NOMO-1 treated with dmso at 0.1 percent for 144 hours (cell line): ENCODE data around the gene AKAP13.

ENCODE experiments used
- DNase-seq: peaks from one replicate; lab custom pipeline; 2025; ENCODE audit not compliant: unreplicated experiment; lab: John Stamatoyannopoulos, UW

Gene AKAP13

DNA sequence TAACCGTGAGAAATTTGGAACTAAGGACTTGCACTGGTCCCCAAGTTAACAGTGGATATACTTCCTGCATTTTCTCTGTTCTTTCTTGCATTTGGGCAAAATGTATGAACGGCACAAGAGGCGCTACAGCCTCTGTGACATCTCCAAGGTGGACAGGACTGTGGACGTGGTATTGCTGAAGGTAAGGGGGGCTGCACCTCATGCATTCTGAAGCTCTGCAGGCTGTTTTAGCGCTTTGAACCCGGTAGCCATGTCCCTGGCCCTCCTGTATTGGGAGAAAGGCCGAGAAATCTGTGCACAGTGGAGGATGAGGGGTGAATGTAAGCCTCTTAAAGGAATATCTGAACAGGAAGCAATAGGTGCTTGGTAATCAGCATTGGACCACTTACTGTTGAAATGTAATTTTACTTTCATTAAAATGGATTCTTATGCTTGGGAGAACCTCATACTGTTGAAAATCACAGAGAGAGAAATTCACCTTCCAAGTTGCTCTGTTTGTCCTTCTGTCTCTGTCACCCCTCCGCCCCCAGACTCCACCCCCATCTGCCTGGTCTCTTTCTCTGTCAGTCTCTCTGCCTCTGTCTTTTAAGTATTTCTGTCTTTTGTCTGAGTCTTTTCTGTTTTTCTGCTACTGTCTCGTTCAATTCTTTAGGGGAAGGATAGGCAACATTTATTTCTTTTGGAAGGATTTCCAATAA, 239.7 kb downstream of the AKAP13 start:
- DNase-seq, result no peak

DNA sequence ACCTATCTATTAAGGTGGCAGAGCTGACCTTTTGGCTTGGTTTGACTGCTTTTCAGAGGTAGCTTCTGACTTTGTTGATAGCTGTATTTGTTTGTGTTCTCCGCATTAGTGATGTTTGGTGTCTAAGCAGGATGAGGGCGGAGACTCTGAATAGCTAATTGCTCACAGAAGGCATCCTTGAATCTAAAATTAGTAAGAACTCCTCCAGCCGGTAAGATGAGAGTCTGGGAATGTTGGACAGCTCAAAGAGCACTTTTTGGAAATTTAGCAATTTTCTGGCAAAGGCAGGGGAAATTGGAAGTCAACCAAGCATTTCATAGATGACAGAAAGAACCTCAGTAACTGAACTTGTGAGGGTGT, 240.3 kb downstream of the AKAP13 start:
- no peak for DNase-seq

DNA sequence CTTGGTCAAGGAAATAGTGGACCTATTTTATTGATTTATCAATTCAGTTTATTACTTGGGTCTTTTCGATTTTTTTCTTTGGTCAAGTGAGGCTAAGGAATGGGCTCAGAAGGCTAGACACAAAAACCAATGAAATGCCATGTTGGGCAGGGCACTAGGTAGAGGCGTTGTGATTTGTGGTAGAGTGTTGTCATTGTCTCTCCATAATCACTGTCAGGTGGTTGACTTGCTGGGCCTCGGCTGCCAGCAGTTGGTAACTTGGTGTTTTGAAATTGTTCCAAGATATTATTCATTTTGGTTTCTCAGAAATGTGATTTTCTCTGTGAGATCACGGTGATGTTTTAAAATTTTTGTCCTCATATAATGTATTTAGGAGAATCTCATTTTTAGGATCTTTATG, 240.7 kb downstream of the AKAP13 start:
- DNase-seq, result no peak

DNA sequence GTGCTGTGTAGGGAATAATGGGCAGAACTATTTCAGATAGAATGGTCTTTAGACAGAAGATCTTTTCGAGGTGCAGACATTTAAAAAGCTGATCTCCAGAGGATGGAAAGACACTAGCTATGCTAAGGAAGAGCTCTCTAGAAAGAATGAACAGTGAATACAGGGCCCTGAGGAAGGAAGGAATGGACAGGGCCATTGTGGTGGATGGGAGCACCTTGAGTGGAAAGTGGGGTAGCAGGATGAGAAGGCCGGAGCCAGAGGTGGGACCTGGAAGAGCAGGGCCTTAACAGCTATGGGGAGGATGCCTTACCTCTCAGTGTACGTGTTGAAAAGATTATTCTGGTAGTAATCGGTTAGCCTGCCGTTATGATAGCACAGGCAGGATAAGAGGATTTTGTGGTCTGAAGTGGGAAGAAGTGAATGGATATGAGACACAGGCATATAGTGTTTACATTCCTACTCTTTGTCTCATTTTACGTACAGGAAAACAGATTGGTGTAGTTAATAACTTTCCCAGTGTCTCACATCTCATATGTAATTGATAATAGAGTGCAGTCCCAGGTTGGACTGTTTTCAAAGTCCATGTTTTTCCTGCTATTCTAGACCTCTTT, 241.9 kb downstream of the AKAP13 start:
- no peak for DNase-seq

DNA sequence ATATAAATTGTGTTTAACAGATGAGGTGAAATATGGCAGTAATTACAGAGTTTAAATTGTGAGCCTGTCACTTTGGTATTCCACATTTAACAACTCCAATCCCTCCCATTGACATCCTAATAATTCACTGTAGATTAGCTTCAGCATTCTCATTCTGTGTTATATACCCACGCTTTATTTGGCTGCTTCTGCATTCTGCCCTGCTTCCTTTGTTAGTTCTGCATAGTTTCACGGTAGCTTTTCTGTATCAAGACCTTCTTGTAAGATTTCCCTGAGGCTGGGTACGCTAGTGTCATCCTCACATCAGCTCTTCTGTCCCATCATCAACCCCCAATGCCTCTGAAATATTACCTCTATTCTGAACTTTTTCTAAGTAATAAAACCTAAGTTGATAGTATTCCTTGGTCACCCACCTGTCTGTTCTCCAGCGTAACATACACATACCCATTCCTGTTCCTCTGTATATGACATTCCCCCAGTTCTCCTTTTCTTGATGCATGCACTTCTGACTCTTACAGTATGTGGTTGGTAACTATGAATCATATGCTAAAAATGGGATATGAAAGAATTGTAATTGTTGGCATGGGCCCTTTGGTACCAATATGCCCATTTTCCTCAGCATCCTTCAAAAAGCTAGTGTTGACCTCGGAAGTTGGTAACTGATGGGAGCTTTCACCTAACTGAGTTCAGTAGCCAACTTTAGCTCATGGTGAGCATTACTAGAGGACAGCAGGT, 243.1 kb downstream of the AKAP13 start:
- DNase-seq, result peak; percentile 57

DNA sequence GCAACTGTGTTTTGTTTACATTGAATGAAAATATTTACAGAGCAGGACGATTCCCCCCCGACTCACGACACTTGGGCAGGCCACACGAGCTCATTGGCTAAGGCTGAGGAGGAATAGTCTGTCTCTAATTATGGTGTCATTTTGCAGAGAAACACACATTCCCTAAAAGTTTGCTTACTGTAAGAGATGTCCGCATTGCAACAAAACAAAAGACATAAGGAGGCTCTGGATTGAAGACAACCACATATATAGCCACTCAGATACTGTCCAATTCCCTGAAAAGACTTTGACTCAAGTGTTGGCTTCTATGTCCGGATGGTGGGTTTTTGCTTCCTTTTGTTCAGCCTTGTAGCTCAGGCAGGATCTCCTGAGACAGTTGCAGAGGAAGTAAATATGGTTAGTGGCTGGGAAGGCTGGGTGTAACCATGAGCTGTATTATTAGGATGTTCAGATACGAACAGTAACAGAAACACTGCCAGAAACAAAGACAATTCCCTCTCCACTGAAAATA, 243.9 kb downstream of the AKAP13 start:
- no peak for DNase-seq

DNA sequence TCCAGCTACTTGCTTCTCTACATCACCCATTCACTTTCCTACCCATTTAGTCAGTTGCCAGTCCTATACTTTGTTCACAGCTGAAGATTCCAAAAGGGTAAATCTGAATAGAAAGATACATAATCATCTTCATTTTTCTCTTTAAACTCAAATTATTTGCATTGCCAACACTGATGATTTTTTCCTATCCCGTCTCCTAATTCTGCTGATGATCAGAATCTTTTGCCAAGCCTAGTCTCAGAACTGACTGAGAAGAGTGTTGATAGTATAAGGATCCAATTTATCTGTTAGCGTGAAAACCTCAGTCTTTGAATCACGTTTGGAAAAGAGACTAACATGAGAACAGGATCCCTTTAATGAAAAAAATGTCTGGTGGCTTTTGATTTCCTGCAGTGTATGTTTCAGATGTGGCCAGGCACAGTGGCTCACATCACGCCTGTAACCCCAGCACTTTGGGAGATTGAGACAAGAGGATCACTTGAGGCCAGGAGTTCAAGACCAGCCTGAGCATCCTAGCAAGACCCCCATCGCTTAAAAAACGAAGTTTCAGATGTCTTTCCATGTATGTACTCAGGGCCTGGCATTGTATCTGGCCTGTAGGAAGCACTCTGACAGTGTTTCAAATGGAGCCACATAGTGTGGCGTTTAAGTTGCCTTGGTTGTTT, 244.9 kb downstream of the AKAP13 start:
- no peak for DNase-seq

DNA sequence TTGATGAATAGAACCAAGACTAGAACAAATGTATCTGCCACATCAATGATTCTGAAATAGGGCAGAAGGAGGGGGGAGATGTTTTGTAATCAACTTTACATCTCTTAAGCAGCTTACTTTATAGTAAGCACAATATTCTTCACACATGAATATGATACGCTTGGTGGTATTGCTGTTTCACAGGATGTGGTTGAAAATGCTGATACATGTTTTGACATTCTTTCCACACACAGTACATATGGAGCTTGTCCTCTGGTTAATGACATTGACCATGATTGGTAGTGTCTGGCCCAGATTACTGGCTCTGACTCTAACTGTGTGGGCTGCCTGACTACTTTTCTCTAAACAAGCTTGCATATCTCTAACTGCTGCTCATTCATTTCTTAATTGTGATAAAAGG, 245.5 kb downstream of the AKAP13 start:
- no peak for DNase-seq

DNA sequence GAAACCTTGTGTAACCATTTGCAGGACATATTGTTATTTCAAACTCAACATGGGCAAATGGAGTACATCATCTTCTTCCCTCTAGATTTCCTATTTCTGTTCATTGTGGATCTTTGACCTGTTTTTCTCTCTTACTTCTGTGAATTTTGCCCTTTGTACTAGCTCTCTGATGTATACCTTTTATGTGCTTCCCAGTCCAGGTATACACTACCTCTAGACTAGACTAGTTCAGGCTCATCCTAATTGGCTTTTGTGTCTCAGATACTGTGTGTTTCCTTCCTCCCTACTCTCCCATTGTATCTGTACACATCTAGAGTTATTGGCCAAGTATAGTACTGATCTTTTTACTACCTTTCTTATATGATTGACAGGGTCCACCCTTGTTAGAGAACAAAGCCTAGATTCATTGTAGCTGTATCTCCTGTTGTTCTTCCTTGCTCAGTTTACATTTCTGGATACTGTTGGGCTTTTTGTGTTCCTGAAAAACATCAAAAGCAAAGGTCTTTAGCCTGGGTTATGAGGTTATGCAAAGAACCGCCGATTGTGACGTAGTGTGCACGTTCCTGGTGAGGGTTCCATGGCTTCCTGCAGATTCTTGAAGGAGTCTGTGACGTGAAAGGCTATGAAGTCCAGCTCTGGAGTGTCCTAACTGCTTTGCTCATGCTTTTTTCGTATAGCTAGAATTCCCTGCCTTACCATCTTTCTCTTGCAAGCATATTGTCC, 247.0 kb downstream of the AKAP13 start:
- DNase-seq, result no peak

DNA sequence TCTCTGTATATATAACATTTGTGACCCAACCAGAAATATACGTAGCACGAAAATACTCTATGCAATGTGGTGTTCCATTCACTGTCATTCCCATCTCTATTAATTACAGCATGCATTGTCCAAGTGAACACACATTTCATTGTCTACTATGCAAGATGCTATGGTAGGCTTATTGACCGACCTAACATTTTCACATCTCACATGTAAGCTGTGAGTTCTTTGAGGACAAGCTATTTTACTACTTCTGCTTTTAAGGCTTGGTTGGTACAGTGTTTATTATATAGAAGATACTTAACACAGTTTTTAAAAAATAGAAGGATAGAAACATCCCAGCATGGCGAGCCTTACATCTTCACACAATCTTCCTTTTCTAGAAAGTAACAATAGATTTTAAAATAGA, 249.9 kb downstream of the AKAP13 start:
- DNase-seq, result no peak

DNA sequence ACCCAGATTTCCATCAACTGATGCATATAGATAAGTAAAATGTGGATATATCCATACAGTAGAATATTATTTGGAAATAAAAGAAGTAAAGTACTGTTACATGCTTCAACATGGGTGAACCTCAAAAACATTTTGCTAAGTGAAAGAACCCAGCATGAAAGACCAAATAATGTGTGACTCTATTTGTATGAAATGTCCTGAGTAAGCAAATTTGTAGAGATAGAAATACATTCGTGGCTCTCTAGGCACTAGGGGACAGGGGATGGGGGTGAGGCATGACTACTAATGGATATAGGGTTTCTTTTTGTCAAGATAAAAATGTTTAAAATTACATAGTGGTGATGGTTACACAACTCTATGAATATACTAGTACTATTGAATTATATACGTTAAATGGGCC, 250.6 kb downstream of the AKAP13 start:
- DNase-seq, result no peak

DNA sequence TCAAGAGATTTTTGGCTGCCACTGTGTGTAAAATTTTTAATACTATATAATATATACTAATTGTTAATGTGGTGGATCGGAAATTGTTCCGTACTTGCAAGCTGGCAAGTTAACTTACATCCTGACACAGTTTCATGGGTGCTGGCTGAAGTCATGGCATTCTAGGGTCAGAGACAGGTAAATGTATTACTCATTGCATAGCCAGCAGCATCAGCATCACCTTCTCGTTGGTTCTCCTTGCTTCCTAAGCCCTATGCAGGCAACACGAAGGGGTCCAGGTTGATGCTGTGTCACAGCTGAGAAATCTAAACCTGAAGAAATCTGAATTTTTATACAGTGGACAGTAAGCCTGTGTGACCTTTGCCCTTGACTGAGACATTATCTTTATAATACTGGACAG, 251.6 kb downstream of the AKAP13 start:
- no peak for DNase-seq

DNA sequence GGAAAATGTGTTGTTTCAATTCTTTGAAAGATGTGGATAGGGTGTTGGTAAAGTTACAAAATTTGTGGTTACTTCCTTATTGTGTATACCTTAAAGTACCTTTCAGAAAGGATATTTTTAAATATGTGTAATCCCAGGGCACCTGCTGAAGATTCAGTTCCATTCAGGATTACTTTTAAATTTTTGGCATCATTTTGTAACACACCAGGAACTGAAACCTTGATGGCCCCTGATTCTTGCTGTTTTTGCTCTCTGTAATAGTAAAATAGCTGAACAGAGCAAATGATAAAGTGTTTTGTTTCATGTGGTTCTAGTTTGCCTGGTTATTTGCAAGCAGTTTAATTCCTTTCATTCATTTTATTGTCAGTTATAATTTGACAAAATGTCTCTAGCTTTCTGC, 253.5 kb downstream of the AKAP13 start:
- DNase-seq, result no peak

DNA sequence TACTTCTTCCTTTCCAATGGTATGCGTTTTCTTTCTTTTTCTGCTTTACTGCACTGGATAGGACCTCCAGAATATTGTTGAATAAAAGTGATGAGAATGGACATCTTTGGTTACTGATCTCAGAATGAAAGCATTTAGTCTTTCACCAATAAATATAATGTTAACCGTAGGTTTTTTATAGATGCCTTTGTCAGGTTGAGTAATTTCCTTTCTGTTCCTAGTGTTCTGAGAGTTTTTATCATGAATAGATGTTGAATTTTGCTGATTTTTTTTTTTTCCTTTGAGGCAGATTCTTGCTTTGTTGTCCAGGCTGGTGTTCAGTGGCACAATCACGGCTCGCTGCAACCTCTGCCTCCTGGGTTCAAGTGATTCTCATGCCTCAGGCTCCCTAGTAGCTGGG, 255.9 kb downstream of the AKAP13 start:
- no peak for DNase-seq

DNA sequence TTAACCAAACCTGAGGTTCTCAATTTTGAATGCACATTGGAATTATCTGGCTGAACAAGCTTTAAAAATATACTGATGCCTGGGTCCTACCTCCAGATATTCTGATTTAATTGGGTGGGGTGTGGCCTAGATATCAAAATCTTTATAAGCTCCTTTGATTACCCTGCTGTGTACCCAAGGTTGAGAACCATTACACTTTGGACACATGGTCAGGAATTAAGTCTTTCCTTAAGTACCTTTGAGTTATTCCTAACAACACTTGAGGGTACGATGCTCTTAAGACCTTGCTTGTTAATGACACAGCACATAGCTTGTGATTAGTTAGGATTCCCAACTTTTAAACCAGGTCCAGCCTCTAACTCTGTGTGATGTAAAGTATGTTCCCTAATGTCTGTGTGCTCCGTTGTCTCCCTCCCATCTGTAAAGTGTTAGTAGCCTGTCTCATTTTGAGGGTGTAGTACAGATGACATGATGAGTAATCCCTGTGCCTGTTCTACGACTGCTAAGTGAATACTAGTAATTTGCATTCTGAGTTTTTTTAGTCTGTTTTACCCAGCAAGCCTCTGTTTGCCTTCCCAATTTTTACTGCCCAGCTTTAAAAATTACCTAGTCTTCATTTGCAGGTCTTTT, 259.5 kb downstream of the AKAP13 start:
- no peak for DNase-seq

DNA sequence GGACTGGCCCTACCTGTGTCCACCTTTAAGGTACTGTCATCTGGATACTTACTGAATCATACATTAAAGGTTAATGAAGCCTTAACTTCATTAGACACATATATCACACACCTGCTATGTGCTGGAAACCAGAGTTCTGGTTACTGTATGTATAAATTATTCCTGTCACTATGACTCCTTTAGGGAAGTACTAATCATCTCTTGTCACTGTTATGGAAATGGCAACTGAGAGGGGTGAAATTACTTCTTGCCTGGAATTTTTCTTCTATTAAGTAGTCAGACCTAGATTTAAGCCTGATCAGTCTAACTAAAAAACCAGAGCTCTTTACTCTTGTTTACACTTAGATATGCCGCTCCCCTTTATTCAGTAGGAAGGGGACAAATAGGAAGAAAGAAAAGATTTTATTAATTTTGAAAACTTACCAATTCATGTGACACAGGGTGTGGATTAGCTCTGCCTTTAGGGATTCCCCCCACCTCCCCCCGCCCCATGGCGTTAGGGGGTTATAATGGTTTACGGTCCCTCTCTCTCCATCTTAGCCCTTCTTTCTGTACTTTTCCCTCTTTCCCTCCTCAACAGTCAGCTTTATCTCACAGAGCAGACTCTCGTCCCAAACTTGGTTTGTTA, 261.8 kb downstream of the AKAP13 start:
- DNase-seq, result no peak

DNA sequence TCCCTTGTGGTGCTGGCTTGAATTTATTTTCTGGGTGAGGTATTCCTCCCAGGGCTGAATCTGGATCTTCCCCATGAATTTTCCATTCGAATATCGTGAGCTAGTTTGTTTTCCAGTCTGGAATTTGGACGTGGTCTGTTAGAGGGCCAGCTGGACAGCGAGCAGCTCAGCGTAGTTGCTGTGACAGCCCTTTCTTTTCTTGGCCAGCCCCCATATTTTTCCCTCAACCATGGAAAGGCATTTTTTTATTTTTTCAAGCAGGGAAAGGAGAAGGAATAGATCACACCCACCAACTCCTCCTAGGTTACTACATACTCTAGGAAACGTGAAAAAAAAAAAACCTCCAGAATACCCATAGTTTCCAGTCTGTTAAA, 262.3 kb downstream of the AKAP13 start:
- no peak for DNase-seq

DNA sequence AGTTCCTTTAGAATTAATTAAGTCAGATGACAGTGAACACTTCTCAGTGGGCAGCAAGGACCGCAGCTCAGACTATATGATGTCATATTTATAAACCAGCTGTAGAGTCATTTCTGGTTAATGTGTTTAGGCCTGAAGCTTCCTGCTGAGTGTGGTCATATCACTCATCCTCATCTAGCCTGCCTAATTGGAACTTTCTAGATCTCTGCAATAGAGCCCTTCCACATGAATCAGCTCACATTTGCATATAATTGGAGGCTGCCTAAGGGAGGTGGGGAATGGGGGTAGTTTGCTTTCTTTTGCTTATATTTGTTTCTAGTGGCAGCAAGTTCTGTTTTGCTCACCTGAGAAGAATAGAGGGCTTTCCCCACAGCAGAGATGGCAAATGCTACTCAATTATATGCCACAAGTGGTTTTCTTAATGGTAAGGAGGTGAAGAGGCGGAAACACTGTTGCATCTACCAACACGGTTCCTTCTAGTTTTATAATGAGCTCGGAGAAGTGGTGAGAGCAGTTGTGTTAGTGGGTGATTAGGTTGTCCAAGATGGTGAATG, 266.2 kb downstream of the AKAP13 start:
- DNase-seq, result no peak

DNA sequence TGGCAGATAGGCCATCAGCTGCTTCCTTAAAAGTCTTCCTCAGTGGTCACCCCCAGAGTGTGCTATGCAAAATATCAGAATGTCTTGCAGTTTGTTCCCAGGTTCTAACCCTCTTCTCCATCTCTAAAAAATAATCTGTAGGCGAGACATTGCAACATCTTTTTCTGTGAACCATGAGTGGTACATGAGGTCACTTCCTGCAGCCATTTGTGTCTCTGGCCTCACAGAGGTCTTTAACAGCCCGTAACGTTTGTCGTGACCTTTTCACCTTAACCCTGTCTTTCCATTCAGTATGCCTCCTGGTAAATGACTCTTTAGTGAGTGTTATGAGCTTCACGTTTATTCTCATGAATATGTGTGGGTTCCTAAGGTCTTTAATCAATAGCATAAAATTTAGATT, 269.0 kb downstream of the AKAP13 start:
- peak; percentile 58 for DNase-seq

DNA sequence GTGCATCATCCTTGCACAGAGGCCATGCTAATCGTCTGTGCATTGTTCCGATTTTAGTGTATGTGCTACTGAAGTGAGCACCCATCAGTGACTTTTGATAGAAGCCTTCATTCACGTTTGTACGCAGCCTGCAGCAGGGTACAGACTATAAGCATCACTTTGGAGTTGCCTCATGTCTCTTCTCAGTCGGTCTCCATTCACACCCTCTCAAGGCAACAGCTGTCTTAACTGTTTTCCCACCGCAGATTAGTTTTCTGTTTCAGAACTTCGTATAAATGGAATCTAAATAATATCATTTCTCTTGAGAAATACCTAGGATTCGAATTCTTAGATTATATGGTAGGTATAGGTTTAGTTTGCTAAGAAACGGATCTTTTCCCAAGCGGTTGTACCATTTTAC, 271.1 kb downstream of the AKAP13 start:
- DNase-seq, result no peak
